Right lobe of liver (tissue), 4 donors: ENCODE data around the gene APOBEC3B.

ENCODE experiments used
- CTCF ChIP-seq, 4 donors: fragments of 200-600 bp in 3 of 4; fragments of 450-650 bp in 1 of 4; IDR thresholded peaks; one replicate each; pipeline versions ENCODE4 v1.5.1 to v1.8.0; 2016 to 2022; ENCODE audit warnings: antibody characterized with exemption in 4 of 4, mild to moderate bottlenecking in 2 of 4
- POLR2A ChIP-seq: fragments of 450-650 bp; IDR thresholded peaks from one replicate; pipeline ENCODE4 v1.6.1; 2017; ENCODE audit warnings: antibody characterized with exemption, mild to moderate bottlenecking
- donor health status: DM: no; HTN: no; CAD: no.
- donor health status: DM: no; HTN: no; CAD: no.
- donor health status: DM: no; HTN: yes; CAD: no.

GRCh38 chr22:38937036-38937435, 45.1 kb upstream of the APOBEC3B start:
- TF ChIP-seq CTCF (IDR thresholded peaks at IDR 0.05) (no peak), POLR2A (no peak)
